ENCODE data around the gene ARX. TPM values are rescaled to one million over a fixed set of nuclear protein-coding genes. Genes with fewer than 3 reads are reported as not detected.

Gene ARX
- total and polyA plus RNA-seq, 2 experiments from 2014 or later = 0.11 TPM; not detected in 1

- Histone ChIP-seq H3K9me3 (ENCODE audit: low read depth) (no peaks in the 10 kb centered on the region), H4K20me1 (ENCODE audit: insufficient read depth, poor library complexity, severe bottlenecking) (no peaks in the 10 kb centered on the region), H3K27me3 (peaks cover 37% of the 10 kb centered on the region), H3K9me2 (replicated peaks; ENCODE audit: insufficient read depth) (no peaks in the 10 kb centered on the region), H2AFZ (no peak overlapping the region), H3K79me2 (no peaks in the 10 kb centered on the region), H3K36me3 (replicated peaks; ENCODE audit: insufficient read depth, low read depth) (no peaks in the 10 kb centered on the region), H3K4me3 (no peak overlapping the region), H3K27ac (no peak overlapping the region), H3K4me2 (no peak overlapping the region), H3K4me1 (ENCODE audit: insufficient read depth) (no peaks in the 10 kb centered on the region)
- DNase-seq (ENCODE audit: low spot score) = no peak
- WGBS (ENCODE audit: low lambda C conversion rate, missing lambda C conversion rate) = 77% methylated on average over 7 of the region's 7 CpGs
- TF ChIP-seq CTCF (IDR thresholded peaks at IDR 0.05; ENCODE audit: poor library complexity) = no peak
- TF ChIP-seq EZH2 (IDR thresholded peaks at IDR 0.05; ENCODE audit: borderline replicate concordance) = no peak
- no peak for TF ChIP-seq EZH2phosphoT487 (IDR thresholded peaks at IDR 0.05; ENCODE audit: low read depth, severe bottlenecking, unreplicated experiment)
These were observed 13.0 kb upstream of the ARX start for GRCh38 chrX:25028726-25029125.

- Histone ChIP-seq H3K36me3 (replicated peaks; ENCODE audit: insufficient read depth, low read depth) (no peaks in the 10 kb centered on the region), H3K79me2 (no peaks in the 10 kb centered on the region), H3K9me3 (ENCODE audit: low read depth) (no peaks in the 10 kb centered on the region), H3K4me2 (no peak overlapping the region), H3K9me2 (replicated peaks; ENCODE audit: insufficient read depth) (no peaks in the 10 kb centered on the region), H2AFZ (no peak overlapping the region), H3K27me3 (peaks cover 58% of the 10 kb centered on the region), H3K4me3 (no peak overlapping the region), H3K27ac (no peak overlapping the region), H4K20me1 (ENCODE audit: insufficient read depth, poor library complexity, severe bottlenecking) (no peaks in the 10 kb centered on the region), H3K4me1 (ENCODE audit: insufficient read depth) (no peaks in the 10 kb centered on the region)
- WGBS (ENCODE audit: low lambda C conversion rate, missing lambda C conversion rate) = 47% methylated on average over 6 of the region's 6 CpGs
- TF ChIP-seq CTCF (IDR thresholded peaks at IDR 0.05; ENCODE audit: poor library complexity) = no peak
- TF ChIP-seq EZH2 (IDR thresholded peaks at IDR 0.05; ENCODE audit: borderline replicate concordance) = no peak
- no peak for TF ChIP-seq EZH2phosphoT487 (IDR thresholded peaks at IDR 0.05; ENCODE audit: low read depth, severe bottlenecking, unreplicated experiment)
- no peak for DNase-seq (ENCODE audit: low spot score)
These were observed 10.8 kb upstream of the ARX start for GRCh38 chrX:25026576-25026975.

GRCh38 chrX:25025615-25026014 lies 9.8 kb upstream of the ARX start:
- no peak for TF ChIP-seq CTCF (IDR thresholded peaks at IDR 0.05; ENCODE audit: poor library complexity)
- TF ChIP-seq EZH2 (IDR thresholded peaks at IDR 0.05; ENCODE audit: borderline replicate concordance) = no peak
- TF ChIP-seq EZH2phosphoT487 (IDR thresholded peaks at IDR 0.05; ENCODE audit: low read depth, severe bottlenecking, unreplicated experiment) = no peak
- no peaks in the 10 kb centered on the region for H3K79me2 ChIP-seq
- H3K9me3 ChIP-seq (ENCODE audit: low read depth) = no peaks in the 10 kb centered on the region
- peaks cover 5% of the 10 kb centered on the region for H3K4me1 ChIP-seq (ENCODE audit: insufficient read depth)
- H4K20me1 ChIP-seq (ENCODE audit: insufficient read depth, poor library complexity, severe bottlenecking) = no peaks in the 10 kb centered on the region
- no peak for DNase-seq (ENCODE audit: low spot score)
- H3K4me3 ChIP-seq = no peak overlapping the region
- 69% methylated on average over 2 of the region's 2 CpGs for WGBS (ENCODE audit: low lambda C conversion rate, missing lambda C conversion rate)
- H3K4me2 ChIP-seq = no peak overlapping the region
- H2AFZ ChIP-seq = no peak overlapping the region
- no peak overlapping the region for H3K27ac ChIP-seq
- H3K36me3 ChIP-seq (replicated peaks; ENCODE audit: insufficient read depth, low read depth) = no peaks in the 10 kb centered on the region
- peaks cover 68% of the 10 kb centered on the region for H3K27me3 ChIP-seq
- H3K9me2 ChIP-seq (replicated peaks; ENCODE audit: insufficient read depth) = no peaks in the 10 kb centered on the region

- Histone ChIP-seq H3K9me2 (replicated peaks; ENCODE audit: insufficient read depth) (no peaks in the 10 kb centered on the region), H3K4me2 (no peak overlapping the region), H3K36me3 (replicated peaks; ENCODE audit: insufficient read depth, low read depth) (no peaks in the 10 kb centered on the region), H3K27me3 (peaks cover 85% of the 10 kb centered on the region), H2AFZ (no peak overlapping the region), H3K79me2 (no peaks in the 10 kb centered on the region), H3K4me3 (no peak overlapping the region), H3K9me3 (ENCODE audit: low read depth) (no peaks in the 10 kb centered on the region), H4K20me1 (ENCODE audit: insufficient read depth, poor library complexity, severe bottlenecking) (no peaks in the 10 kb centered on the region), H3K27ac (no peak overlapping the region), H3K4me1 (ENCODE audit: insufficient read depth) (peaks cover 9% of the 10 kb centered on the region)
- no peak for DNase-seq (ENCODE audit: low spot score)
- TF ChIP-seq EZH2 (IDR thresholded peaks at IDR 0.05; ENCODE audit: borderline replicate concordance) = no peak
- peak; percentile 32 for TF ChIP-seq EZH2phosphoT487 (IDR thresholded peaks at IDR 0.05; ENCODE audit: low read depth, severe bottlenecking, unreplicated experiment)
- WGBS (ENCODE audit: low lambda C conversion rate, missing lambda C conversion rate) = 67% methylated on average over 1 of the region's 1 CpG
These were observed 8.1 kb upstream of the ARX start for GRCh38 chrX:25023908-25024307.

All from hepatocyte (in vitro differentiated cells).